ENCODE data around the gene CAMK4. TPM values are rescaled to one million over a fixed set of nuclear protein-coding genes. Genes with fewer than 3 reads are reported as not detected.

Gene CAMK4
- total RNA-seq, 1 experiment from 2014 or later, result 10.6 TPM

- Mint-ChIP-seq H3K36me3 (peaks cover 7% of the 10 kb centered on the region; the same call in 1 of the 2 replicates), H3K27me3 (ENCODE audit: low read depth) (no peaks in the 10 kb centered on the region), H3K9me3 (peaks cover 22% of the 10 kb centered on the region), H3K4me3 (no peak overlapping the region), H3K4me1 (peaks cover 23% of the 10 kb centered on the region), H3K27ac (peak overlapping the region; percentile 58)
- ATAC-seq, result peak; percentile 12; the same call in 1 of the 2 replicates
- DNase-seq (ENCODE audit: low spot score), result no peak
- ChIA-PET CTCF (interaction anchor here (0.6 to 1.9 kb wide), 33 partner anchors 10 to 595 kb away, joined by 3 to 17 read pairs (median 5); partner anchors contain the start of genes CAMK4 and STARD4), POLR2A (interaction anchor here (1.2 kb wide), 1 partner anchor 50 kb away, joined by 4 read pairs; no protein-coding TSS in a partner anchor)
- no peak for TF ChIP-seq SP1 (CRISPR knock-in tag; conservative IDR thresholded peaks at IDR 0.05)
- TF ChIP-seq, protein P1, sequence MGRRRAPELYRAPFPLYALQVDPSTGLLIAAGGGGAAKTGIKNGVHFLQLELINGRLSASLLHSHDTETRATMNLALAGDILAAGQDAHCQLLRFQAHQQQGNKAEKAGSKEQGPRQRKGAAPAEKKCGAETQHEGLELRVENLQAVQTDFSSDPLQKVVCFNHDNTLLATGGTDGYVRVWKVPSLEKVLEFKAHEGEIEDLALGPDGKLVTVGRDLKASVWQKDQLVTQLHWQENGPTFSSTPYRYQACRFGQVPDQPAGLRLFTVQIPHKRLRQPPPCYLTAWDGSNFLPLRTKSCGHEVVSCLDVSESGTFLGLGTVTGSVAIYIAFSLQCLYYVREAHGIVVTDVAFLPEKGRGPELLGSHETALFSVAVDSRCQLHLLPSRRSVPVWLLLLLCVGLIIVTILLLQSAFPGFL (CRISPR knock-in tag; IDR thresholded peaks at IDR 0.05; ENCODE audit: borderline replicate concordance), result no peak
- TF ChIP-seq, protein P2, sequence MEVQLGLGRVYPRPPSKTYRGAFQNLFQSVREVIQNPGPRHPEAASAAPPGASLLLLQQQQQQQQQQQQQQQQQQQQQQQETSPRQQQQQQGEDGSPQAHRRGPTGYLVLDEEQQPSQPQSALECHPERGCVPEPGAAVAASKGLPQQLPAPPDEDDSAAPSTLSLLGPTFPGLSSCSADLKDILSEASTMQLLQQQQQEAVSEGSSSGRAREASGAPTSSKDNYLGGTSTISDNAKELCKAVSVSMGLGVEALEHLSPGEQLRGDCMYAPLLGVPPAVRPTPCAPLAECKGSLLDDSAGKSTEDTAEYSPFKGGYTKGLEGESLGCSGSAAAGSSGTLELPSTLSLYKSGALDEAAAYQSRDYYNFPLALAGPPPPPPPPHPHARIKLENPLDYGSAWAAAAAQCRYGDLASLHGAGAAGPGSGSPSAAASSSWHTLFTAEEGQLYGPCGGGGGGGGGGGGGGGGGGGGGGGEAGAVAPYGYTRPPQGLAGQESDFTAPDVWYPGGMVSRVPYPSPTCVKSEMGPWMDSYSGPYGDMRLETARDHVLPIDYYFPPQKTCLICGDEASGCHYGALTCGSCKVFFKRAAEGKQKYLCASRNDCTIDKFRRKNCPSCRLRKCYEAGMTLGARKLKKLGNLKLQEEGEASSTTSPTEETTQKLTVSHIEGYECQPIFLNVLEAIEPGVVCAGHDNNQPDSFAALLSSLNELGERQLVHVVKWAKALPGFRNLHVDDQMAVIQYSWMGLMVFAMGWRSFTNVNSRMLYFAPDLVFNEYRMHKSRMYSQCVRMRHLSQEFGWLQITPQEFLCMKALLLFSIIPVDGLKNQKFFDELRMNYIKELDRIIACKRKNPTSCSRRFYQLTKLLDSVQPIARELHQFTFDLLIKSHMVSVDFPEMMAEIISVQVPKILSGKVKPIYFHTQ (CRISPR knock-in tag; IDR thresholded peaks at IDR 0.05), result no peak
- TF ChIP-seq ZNF317 (CRISPR knock-in tag; IDR thresholded peaks at IDR 0.05; ENCODE audit: borderline replicate concordance, low read depth), result no peak
- TF ChIP-seq, protein P3, sequence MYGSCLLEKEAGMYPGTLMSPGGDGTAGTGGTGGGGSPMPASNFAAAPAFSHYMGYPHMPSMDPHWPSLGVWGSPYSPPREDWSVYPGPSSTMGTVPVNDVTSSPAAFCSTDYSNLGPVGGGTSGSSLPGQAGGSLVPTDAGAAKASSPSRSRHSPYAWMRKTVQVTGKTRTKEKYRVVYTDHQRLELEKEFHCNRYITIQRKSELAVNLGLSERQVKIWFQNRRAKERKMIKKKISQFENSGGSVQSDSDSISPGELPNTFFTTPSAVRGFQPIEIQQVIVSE (CRISPR knock-in tag; IDR thresholded peaks at IDR 0.05; ENCODE audit: borderline replicate concordance), result no peak
Measured at GRCh38 chr5:111461934-111462333, 237.8 kb downstream of the CAMK4 start.

GRCh38 chr5:111463311-111463710, 239.1 kb downstream of the CAMK4 start:
- CTCF ChIA-PET, result interaction anchor here (0.6 to 1.0 kb wide), 2 partner anchors 68 to 305 kb away, joined by 3 read pairs; no protein-coding TSS in a partner anchor
- ATAC-seq (peak; percentile 15), DNase-seq (ENCODE audit: low spot score) (no peak)
- Mint-ChIP-seq H3K27me3 (ENCODE audit: low read depth) (no peaks in the 10 kb centered on the region), H3K4me1 (peaks cover 23% of the 10 kb centered on the region), H3K36me3 (peaks cover 7% of the 10 kb centered on the region; the same call in 1 of the 2 replicates), H3K27ac (no peak overlapping the region; the same call in 1 of the 2 replicates), H3K9me3 (peaks cover 30% of the 10 kb centered on the region), H3K4me3 (no peak overlapping the region)
- POLR2A ChIA-PET, result no interaction called here
- TF ChIP-seq, protein P4, sequence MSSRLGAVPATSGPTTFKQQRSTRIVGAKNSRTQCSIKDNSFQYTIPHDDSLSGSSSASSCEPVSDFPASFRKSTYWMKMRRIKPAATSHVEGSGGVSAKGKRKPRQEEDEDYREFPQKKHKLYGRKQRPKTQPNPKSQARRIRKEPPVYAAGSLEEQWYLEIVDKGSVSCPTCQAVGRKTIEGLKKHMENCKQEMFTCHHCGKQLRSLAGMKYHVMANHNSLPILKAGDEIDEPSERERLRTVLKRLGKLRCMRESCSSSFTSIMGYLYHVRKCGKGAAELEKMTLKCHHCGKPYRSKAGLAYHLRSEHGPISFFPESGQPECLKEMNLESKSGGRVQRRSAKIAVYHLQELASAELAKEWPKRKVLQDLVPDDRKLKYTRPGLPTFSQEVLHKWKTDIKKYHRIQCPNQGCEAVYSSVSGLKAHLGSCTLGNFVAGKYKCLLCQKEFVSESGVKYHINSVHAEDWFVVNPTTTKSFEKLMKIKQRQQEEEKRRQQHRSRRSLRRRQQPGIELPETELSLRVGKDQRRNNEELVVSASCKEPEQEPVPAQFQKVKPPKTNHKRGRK (CRISPR knock-in tag; IDR thresholded peaks at IDR 0.05; ENCODE audit: borderline replicate concordance), result no peak
- TF ChIP-seq EMX1 (CRISPR knock-in tag; IDR thresholded peaks at IDR 0.05) (no peak), E2F4 (CRISPR knock-in tag; IDR thresholded peaks at IDR 0.05; ENCODE audit: borderline replicate concordance, low read depth) (no peak), ZNF232 (CRISPR knock-in tag; IDR thresholded peaks at IDR 0.05) (no peak), MAX (CRISPR knock-in tag; IDR thresholded peaks at IDR 0.05) (no peak), E2F5 (CRISPR knock-in tag; IDR thresholded peaks at IDR 0.05) (no peak), PRRX2 (CRISPR knock-in tag; IDR thresholded peaks at IDR 0.05) (no peak), NFYB (CRISPR knock-in tag; conservative IDR thresholded peaks at IDR 0.05; ENCODE audit: low read depth) (no peak), ESRRA (CRISPR knock-in tag; IDR thresholded peaks at IDR 0.05; ENCODE audit: borderline replicate concordance) (no peak), TEAD4 (CRISPR knock-in tag; IDR thresholded peaks at IDR 0.05) (no peak)
- TF ChIP-seq, protein P5, sequence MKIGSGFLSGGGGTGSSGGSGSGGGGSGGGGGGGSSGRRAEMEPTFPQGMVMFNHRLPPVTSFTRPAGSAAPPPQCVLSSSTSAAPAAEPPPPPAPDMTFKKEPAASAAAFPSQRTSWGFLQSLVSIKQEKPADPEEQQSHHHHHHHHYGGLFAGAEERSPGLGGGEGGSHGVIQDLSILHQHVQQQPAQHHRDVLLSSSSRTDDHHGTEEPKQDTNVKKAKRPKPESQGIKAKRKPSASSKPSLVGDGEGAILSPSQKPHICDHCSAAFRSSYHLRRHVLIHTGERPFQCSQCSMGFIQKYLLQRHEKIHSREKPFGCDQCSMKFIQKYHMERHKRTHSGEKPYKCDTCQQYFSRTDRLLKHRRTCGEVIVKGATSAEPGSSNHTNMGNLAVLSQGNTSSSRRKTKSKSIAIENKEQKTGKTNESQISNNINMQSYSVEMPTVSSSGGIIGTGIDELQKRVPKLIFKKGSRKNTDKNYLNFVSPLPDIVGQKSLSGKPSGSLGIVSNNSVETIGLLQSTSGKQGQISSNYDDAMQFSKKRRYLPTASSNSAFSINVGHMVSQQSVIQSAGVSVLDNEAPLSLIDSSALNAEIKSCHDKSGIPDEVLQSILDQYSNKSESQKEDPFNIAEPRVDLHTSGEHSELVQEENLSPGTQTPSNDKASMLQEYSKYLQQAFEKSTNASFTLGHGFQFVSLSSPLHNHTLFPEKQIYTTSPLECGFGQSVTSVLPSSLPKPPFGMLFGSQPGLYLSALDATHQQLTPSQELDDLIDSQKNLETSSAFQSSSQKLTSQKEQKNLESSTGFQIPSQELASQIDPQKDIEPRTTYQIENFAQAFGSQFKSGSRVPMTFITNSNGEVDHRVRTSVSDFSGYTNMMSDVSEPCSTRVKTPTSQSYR (CRISPR knock-in tag; IDR thresholded peaks at IDR 0.05), result no peak
- TF ChIP-seq, protein P6, sequence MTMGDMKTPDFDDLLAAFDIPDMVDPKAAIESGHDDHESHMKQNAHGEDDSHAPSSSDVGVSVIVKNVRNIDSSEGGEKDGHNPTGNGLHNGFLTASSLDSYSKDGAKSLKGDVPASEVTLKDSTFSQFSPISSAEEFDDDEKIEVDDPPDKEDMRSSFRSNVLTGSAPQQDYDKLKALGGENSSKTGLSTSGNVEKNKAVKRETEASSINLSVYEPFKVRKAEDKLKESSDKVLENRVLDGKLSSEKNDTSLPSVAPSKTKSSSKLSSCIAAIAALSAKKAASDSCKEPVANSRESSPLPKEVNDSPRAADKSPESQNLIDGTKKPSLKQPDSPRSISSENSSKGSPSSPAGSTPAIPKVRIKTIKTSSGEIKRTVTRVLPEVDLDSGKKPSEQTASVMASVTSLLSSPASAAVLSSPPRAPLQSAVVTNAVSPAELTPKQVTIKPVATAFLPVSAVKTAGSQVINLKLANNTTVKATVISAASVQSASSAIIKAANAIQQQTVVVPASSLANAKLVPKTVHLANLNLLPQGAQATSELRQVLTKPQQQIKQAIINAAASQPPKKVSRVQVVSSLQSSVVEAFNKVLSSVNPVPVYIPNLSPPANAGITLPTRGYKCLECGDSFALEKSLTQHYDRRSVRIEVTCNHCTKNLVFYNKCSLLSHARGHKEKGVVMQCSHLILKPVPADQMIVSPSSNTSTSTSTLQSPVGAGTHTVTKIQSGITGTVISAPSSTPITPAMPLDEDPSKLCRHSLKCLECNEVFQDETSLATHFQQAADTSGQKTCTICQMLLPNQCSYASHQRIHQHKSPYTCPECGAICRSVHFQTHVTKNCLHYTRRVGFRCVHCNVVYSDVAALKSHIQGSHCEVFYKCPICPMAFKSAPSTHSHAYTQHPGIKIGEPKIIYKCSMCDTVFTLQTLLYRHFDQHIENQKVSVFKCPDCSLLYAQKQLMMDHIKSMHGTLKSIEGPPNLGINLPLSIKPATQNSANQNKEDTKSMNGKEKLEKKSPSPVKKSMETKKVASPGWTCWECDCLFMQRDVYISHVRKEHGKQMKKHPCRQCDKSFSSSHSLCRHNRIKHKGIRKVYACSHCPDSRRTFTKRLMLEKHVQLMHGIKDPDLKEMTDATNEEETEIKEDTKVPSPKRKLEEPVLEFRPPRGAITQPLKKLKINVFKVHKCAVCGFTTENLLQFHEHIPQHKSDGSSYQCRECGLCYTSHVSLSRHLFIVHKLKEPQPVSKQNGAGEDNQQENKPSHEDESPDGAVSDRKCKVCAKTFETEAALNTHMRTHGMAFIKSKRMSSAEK (CRISPR knock-in tag; IDR thresholded peaks at IDR 0.05; ENCODE audit: borderline replicate concordance), result no peak
